GM21528 (cell line): ENCODE results near the gene TMEM143.
"Not testable (repeated sequence)": the region's sequence is repeated elsewhere in the genome, so short reads cannot be mapped to it uniquely, and the experiment has no call there.

Source experiments
- ATAC-seq: cut with Tn5 transposase; IDR thresholded peaks from one replicate; pipeline ENCODE4 v1.9.1; 2021; ENCODE audit warnings: mild to moderate bottlenecking, moderate library complexity; ENCODE audit not compliant: unreplicated experiment, low FRiP score

Gene TMEM143

DNA sequence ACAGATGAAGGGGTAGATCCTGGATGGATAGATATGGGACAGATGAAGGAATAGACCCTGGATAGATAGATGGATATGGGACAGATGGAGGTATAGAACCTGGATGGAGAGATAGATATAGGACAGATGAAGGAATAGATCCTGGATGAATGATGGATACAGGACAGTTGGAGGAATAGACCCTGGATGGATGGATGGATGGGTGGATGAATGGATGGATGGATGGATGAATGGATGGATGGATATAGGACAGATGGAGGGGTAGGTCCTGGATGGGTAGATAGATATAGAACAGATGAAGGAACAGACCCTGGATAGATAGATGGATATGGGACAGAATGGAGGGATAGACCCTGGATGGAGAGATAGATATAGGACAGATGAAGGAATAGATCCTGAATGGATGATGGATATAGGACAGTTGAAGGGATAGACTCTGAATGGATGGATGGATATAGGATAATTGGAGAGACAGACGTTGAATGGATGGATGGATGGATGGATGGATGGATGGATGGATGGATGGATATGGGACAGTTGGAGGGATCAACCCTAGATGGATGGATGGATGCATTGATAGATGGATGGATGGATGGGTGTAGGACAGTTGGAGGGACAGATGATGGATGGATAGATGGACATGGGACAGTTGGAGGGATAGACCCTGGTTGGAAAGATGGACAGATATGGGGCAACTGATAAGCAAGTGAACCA, 61.7 kb downstream of the TMEM143 start:
- no peak for ATAC-seq

DNA sequence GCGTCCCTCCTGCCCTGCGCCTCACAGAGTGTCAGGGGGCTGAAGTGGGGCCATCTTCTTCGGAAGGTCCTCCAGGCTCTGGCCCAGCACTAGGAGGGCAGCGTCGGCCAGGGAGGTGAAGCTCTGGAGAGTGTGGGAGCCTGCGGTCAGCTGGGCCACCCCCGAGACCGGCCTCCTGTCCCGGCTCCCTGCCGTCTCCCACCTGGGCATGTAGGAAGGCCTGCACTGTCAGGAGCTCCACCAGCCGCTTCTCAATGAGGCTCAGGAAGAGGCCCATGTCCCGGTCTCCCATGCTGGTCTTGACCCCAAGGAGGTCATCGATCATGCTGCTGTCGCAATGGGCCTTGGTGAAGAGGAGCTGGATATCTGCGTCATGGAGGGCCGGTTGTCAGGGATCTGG, 65.8 kb downstream of the TMEM143 start:
- no peak for ATAC-seq

DNA sequence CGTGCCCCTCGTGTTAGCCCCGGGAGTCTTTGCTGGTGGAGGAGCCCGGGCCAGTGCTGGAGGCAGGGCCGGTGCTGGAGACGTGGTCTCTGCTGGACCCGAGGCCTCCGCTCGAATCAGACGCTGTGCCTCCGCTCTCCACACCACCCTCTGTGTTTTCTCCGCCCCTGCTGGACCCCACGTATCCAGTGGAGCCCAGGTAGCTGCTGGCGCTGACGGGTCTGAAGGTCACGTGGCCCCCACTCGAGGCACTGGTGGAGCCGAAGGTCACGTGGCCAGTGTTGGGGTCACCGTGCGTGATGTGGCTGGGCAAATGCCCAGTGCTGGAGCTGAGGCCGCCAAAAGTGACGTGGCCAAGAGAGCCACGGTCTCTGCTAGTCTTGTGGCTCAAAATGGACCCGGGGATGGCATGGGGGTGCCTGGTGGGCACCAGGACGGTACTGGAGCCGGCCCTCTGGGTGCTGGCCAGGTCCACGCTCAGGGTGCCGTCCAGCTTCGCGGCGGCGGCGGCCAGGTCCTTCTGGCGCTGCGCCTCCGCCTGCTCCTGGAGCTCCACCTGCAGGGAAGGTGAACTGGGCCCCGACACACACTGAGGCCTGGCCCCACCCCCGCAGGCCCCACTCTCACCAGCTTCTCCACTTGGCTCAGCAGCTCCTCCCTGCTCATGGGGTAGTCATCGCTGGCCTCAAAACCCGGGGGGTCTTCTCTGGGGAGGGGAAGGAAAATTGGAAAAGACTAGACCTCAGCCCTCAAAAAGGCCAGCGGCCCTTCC, 66.6 kb downstream of the TMEM143 start:
- ATAC-seq = no peak

DNA sequence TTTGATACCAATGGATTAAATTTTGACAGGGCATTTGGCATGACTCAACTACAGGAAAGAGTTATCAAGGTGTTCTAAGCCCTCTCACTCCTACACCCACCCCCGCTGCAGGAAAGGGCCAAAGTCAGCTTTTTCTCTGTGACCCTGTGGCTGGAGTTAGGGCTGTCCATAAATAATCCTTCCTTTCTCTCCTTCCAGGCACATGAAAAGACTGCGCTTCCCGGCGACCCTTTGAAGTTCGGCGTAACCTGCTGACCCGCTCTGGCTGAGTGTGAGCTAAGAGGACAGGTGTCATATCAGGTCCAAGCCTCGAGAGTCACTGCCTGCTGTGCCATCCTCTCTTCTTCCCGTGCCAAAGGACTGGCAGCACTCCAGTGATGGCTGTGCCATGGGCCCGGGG, 68.3 kb downstream of the TMEM143 start:
- ATAC-seq = no peak

DNA sequence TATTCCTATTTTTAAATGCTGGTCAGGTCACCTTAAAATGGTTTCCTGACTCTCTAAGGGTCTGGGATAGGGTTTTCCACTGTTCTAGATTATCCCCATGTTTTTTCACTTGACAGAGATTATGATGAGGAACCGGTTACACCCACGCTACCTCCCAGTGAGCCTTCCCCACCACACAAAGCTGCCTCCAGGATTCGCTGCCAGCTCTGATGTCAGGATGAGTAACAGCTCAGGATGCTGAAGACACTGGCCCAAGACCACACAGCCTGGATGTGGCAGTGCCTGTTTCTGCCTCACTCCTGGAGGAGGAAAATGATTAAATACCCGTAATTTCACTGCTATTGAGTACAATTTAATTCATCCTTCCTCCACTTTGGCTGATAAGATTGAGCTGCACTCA, 70.9 kb downstream of the TMEM143 start:
- ATAC-seq = no peak

DNA sequence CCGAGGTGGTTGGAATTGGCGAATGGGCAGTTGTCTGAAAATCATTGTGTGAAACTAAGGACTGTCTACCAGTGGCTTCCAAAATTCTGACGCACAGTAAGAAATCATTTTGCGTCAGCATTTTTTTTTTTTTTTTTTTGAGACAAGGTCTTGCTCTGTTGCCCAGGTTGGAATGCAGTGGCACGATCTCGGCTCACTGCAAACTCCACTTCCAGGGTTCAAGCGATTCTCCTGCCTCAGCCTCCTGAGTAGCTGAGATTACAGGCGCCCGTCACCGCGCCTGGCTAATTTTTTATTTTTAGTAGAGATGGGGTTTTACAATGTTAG, 72.3 kb downstream of the TMEM143 start:
- not testable (repeated sequence) for ATAC-seq

DNA sequence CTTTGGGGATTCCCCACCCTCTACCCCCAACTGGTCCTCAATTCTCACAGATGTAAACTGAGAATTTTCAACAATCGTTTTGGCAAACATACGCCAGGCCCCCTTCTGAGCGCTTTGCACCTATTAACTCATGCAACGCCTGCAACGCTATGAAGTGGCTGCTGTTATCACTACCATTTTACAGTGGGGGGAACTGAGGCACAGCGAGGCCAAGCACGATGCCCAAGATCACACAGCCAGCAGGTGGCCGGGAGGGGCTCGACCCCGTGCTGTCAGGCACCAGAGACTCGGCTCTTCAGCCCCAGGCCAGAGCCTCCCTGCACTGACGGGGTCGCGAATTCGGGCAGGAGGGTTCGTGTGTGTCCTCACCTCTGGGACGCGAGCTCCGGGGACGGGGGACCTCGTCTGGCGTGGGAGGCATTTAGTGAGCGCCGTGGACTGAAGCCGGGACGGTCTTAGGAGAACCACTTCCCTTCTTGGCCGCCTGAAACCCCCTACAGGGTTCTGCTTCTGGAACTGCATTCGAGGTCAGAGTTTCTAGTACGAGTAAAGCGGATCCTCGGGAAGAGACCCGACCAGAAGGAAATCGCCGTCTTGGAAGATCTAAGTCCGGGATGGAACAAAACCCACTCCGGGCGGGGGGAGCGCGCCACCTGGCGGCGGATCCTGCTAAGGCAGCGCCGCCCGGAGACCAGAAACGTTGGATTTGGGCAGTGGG, 72.8 kb downstream of the TMEM143 start:
- ATAC-seq = no peak

DNA sequence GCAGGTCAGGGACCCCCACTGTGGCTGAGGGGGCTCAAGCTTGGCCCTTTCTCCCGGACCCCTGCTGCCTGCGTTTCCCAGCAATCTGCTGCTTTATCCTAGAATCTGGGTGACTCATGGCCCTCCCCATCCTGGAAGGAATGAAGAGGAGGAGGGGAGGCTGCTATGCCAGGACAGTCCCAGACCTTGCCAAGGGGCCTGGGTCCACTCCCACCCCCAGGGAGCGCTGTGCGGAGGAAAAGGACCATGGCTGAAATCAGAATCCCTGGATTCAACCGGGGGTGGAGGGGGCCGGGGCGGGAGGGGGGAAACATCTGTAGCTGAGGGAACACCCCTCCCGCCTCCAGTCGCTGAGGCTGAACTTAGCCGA, 73.4 kb downstream of the TMEM143 start:
- no peak for ATAC-seq

DNA sequence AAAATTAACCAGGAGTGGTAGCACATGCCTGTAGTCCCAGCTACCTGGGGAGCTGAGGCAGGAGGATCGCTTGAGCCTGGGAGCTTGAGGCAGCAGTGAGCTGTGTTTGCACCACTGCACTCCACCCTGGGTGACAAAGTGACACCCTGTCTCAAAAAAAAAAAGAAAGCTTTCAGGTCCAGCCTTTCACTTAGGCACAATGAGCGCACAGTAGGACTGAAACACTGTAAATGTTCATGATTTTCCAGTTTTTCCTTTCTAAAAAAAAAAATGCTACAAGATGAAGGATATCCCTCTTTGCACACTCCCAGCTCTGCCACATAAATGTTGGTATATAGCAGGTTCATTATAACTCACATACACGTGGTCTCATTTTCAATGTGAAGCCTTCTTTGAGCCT, 76.0 kb downstream of the TMEM143 start:
- ATAC-seq = no peak

DNA sequence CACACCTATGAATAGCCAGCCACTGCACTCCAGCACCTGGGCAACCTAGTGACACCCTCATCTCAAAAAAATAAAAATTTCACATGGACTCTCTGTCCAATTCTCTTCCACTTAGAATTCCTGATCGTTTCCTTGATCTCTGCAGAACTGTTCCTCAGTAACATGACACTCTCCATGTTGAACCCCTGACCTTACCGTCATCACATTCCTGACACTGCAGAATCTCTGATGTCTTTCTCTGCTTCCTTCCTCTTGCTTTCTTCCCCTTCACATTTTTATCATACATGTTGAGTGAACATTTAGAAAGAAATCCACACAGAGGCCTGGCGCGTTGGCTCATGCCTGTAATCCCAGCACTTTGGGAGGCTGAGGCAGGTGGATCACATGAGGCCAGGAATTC, 78.8 kb downstream of the TMEM143 start:
- no peak for ATAC-seq

DNA sequence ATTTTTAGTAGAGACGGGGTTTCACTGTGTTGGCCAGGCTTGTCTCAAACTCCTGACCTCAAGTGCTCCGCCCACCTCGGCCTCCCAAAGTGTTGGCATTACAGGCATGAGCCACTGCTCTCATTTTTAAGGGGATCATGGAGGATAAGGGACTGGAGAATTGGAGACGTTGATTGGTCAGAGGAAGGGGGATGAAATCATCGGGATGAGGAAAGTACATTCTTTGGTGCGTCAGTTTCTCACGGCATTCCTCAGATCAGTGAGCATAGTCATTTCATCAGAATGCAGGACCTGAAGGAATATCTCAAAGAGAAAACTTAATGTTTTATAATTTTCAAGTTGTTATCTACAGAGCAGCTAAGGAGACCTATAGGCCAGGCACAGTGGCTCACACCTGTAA, 79.8 kb downstream of the TMEM143 start:
- ATAC-seq = no peak
